Loucy (cell line): ENCODE measurements around the gene ZNF521.

Experiments used
- H2AFZ ChIP-seq: fragments of 200-600 bp; sonication (generic); 2 replicates; pipeline ENCODE4 v1.6.0; 2016; ENCODE audit warnings: antibody characterized with exemption, mild to moderate bottlenecking, low read length, moderate library complexity
- H3F3A ChIP-seq: fragments of 200-600 bp; 2 replicates; pipeline ENCODE4 v1.6.0; 2016; ENCODE audit warnings: antibody characterized with exemption, low read depth, mild to moderate bottlenecking
- H3K27me3 ChIP-seq: fragments of 200-600 bp; sonication (generic); 2 replicates; pipeline ENCODE4 v1.6.1; 2014; ENCODE audit warnings: low read length, mild to moderate bottlenecking; ENCODE audit not compliant: insufficient read depth, poor library complexity, severe bottlenecking
- H3K36me3 ChIP-seq: fragments of 200-600 bp; sonication (generic); 2 replicates; pipeline ENCODE4 v1.6.1; 2016; ENCODE audit warnings: low read length; ENCODE audit not compliant: insufficient read depth
- H3K4me1 ChIP-seq: fragments of 200-600 bp; sonication (generic); 2 replicates; pipeline ENCODE4 v1.5.1; 2014; ENCODE audit warnings: low read length, mild to moderate bottlenecking; ENCODE audit not compliant: insufficient read depth, poor library complexity, severe bottlenecking
- H3K4me2 ChIP-seq: fragments of 200-600 bp; sonication (generic); 2 replicates; pipeline ENCODE4 v1.6.0; 2014; ENCODE audit warnings: antibody characterized with exemption, low read length, low read depth, mild to moderate bottlenecking; ENCODE audit not compliant: poor library complexity, severe bottlenecking
- H3K4me3 ChIP-seq: fragments of 200-600 bp; sonication (generic); 2 replicates; pipeline ENCODE4 v1.5.1; 2014; ENCODE audit warnings: low read length, mild to moderate bottlenecking, mixed read lengths; ENCODE audit not compliant: poor library complexity, severe bottlenecking
- H3K79me2 ChIP-seq: fragments of 200-600 bp; sonication (generic); 2 replicates; pipeline ENCODE4 v1.6.1; 2014; ENCODE audit warnings: low read length; ENCODE audit not compliant: insufficient read depth
- H3K9ac ChIP-seq: fragments of 200-600 bp; sonication (generic); 2 replicates; pipeline ENCODE4 v1.6.0; 2014; ENCODE audit warnings: mild to moderate bottlenecking, low read depth, low read length, moderate library complexity; ENCODE audit not compliant: poor library complexity, severe bottlenecking
- H3K9me2 ChIP-seq: fragments of 200-600 bp; sonication (generic); replicated peaks from 2 replicates; pipeline ENCODE4 v1.6.1; 2016; ENCODE audit warnings: low read depth, low read length, mixed read lengths
- H3K9me3 ChIP-seq: fragments of 200-600 bp; sonication (generic); 2 replicates; pipeline ENCODE4 v1.6.1; 2014; ENCODE audit warnings: mild to moderate bottlenecking, antibody characterized with exemption, low read length, low read depth; ENCODE audit not compliant: insufficient read depth
- H4K20me1 ChIP-seq: fragments of 200-600 bp; sonication (generic); 2 replicates; pipeline ENCODE4 v1.6.0; 2014; ENCODE audit warnings: antibody characterized with exemption, low read length, mild to moderate bottlenecking; ENCODE audit not compliant: insufficient read depth, poor library complexity, severe bottlenecking
- EZH2phosphoT487 ChIP-seq: fragments of 200-600 bp; IDR thresholded peaks from 2 replicates; pipeline ENCODE4 v1.6.1; 2018; ENCODE audit warnings: antibody characterized with exemption, mild to moderate bottlenecking, moderate library complexity, borderline replicate concordance
- TF ChIP-seq, protein P1 (sequence below): fragments of 200-600 bp; sonication (generic); conservative IDR thresholded peaks from 2 replicates; pipeline ENCODE4 v1.5.1; 2014; ENCODE audit warnings: mild to moderate bottlenecking, antibody characterized with exemption, low read length

ZNF521 gene

GRCh38 chr18:25077944-25078723, 273.8 kb downstream of the ZNF521 start:
- no peaks in the 10 kb centered on the region for H4K20me1 ChIP-seq

GRCh38 chr18:25077038-25077943, 274.7 kb downstream of the ZNF521 start:
- TF ChIP-seq EZH2phosphoT487, result no peak
- TF ChIP-seq, protein P1, sequence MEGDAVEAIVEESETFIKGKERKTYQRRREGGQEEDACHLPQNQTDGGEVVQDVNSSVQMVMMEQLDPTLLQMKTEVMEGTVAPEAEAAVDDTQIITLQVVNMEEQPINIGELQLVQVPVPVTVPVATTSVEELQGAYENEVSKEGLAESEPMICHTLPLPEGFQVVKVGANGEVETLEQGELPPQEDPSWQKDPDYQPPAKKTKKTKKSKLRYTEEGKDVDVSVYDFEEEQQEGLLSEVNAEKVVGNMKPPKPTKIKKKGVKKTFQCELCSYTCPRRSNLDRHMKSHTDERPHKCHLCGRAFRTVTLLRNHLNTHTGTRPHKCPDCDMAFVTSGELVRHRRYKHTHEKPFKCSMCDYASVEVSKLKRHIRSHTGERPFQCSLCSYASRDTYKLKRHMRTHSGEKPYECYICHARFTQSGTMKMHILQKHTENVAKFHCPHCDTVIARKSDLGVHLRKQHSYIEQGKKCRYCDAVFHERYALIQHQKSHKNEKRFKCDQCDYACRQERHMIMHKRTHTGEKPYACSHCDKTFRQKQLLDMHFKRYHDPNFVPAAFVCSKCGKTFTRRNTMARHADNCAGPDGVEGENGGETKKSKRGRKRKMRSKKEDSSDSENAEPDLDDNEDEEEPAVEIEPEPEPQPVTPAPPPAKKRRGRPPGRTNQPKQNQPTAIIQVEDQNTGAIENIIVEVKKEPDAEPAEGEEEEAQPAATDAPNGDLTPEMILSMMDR, result no peak
- Histone ChIP-seq H3K4me1 (peaks cover 8% of the 10 kb centered on the region), H3K9me2 (no peaks in the 10 kb centered on the region), H3K27me3 (no peaks in the 10 kb centered on the region), H4K20me1 (no peaks in the 10 kb centered on the region), H3K4me2 (no peak overlapping the region), H2AFZ (no peak overlapping the region), H3K79me2 (no peaks in the 10 kb centered on the region), H3K36me3 (peaks cover 5% of the 10 kb centered on the region; the same call in 1 of the 2 replicates), H3K9me3 (no peaks in the 10 kb centered on the region), H3F3A (no peaks in the 10 kb centered on the region), H3K4me3 (no peak overlapping the region), H3K9ac (no peak overlapping the region)

More at GRCh38 chr18:25077944-25078723, 273.8 kb downstream of the ZNF521 start:
- Histone ChIP-seq H3K4me1 (peaks cover 8% of the 10 kb centered on the region), H3K4me2 (no peak overlapping the region), H3K27me3 (no peaks in the 10 kb centered on the region), H3K9ac (no peak overlapping the region), H3K4me3 (no peak overlapping the region), H3K36me3 (peaks cover 5% of the 10 kb centered on the region; the same call in 1 of the 2 replicates), H2AFZ (no peak overlapping the region), H3K9me2 (no peaks in the 10 kb centered on the region), H3F3A (no peaks in the 10 kb centered on the region), H3K79me2 (no peaks in the 10 kb centered on the region), H3K9me3 (no peaks in the 10 kb centered on the region)
- TF ChIP-seq, protein P1, result no peak
- TF ChIP-seq EZH2phosphoT487, result no peak

DNA sequence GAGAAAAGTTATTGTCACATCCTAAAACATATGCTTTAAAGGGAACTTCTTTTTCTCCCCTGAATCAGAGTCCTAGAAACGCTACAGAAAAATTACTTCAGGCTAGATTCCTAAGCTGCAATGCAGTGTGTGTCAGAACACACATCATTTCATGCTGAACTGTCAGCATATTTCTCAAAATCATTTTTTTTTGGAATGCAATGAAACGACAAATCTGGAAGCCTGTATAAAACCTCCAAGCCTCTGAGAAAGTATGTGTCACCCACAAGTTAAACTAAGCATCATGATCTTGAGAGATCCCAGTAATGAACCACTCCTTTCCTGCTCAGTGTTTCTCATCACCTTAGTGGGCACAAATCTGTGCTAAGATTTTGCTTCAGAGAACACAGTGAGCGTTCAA, 276.2 kb downstream of the ZNF521 start:
- H3K9me3 ChIP-seq, result no peaks in the 10 kb centered on the region
- TF ChIP-seq EZH2phosphoT487, result no peak
- TF ChIP-seq, protein P1, result no peak
- H3K4me1 ChIP-seq, result peaks cover 8% of the 10 kb centered on the region
- H3K79me2 ChIP-seq, result no peaks in the 10 kb centered on the region
- no peaks in the 10 kb centered on the region for H3K27me3 ChIP-seq
- H3F3A ChIP-seq, result no peaks in the 10 kb centered on the region
- no peak overlapping the region for H3K9ac ChIP-seq
- no peaks in the 10 kb centered on the region; the same call in 1 of the 2 replicates for H3K36me3 ChIP-seq
- no peak overlapping the region for H2AFZ ChIP-seq
- no peaks in the 10 kb centered on the region for H3K9me2 ChIP-seq
- no peak overlapping the region for H3K4me2 ChIP-seq
- H3K4me3 ChIP-seq, result no peak overlapping the region
- no peaks in the 10 kb centered on the region for H4K20me1 ChIP-seq
